Lower lobe of right lung (tissue), 2 donors: ENCODE results near the gene IFIT1B. TPM values are rescaled to one million over a fixed set of nuclear protein-coding genes. Genes with fewer than 3 reads are reported as not detected.

Experiments
- ATAC-seq, 2 donors: fragments of 200-7000 bp; cut with Tn5 transposase; one replicate each; pipeline ENCODE4 v1.9.1; 2020 to 2022; ENCODE audit warnings: mild to moderate bottlenecking in 2 of 2, moderate library complexity in 2 of 2
- DNase-seq: peaks from one replicate; pipeline ENCODE4 v3.0.0-alpha.2; 2020
- H3K27ac ChIP-seq: fragments of 200-600 bp; one replicate; pipeline ENCODE4 v1.8.0; 2022
- H3K27me3 ChIP-seq: fragments of 200-600 bp; one replicate; pipeline ENCODE4 v1.8.0; 2022; ENCODE audit warnings: low read depth
- H3K36me3 ChIP-seq: fragments of 200-600 bp; one replicate; pipeline ENCODE4 v1.8.0; 2022; ENCODE audit warnings: mild to moderate bottlenecking
- H3K4me1 ChIP-seq: fragments of 200-600 bp; one replicate; pipeline ENCODE4 v1.8.0; 2022
- H3K4me3 ChIP-seq: fragments of 200-600 bp; one replicate; pipeline ENCODE4 v1.8.0; 2022; ENCODE audit warnings: mild to moderate bottlenecking
- H3K9me3 ChIP-seq: fragments of 200-600 bp; one replicate; pipeline ENCODE4 v1.8.0; 2022
- intact Hi-C: fragments of 100-400 bp; cut with DNase I; formaldehyde crosslinking; loops from one replicate; pipeline ENCODE4 v1.11.0; 2022
- total RNA-seq: library from RNA; stranded (reverse); fragmentation: NEBNext Ultra II Directional; extraction: Animal tissue kit (Norgen Biotek cat#: 25700); gene quantifications from one replicate; pipeline ENCODE4 v1.2.1, GENCODE V29; 2021
- TF ChIP-seq, protein P1 (sequence below): fragments of 200-600 bp; IDR thresholded peaks from one replicate; pipeline ENCODE4 v1.8.0; 2022; ENCODE audit warnings: antibody characterized with exemption, mild to moderate bottlenecking
- donor health status: DM: no; HTN: yes; CAD: no; lungs with severe emphysema.

Gene IFIT1B
- total RNA-seq, 1 donor from 2014 or later: not detected

DNA sequence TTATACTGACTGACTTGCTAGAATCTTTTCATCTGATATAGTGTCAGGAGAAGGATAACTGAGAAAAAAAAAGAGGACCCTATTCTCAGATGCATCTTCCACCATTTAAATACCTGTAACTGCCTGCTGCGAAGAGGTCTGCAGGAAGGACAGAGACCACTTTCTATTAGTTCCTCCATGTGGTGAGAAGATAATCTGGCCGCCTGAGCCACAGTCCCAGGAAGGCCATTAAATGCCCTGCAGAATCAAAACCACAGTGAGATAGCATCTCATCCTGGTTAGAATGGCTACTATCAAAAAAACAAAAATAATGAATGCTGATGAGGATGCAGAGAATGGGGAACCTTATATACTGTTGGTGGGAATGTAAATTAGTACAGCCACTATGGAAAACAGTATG, 19.9 kb upstream of the IFIT1B start:
- TF ChIP-seq, protein P1, sequence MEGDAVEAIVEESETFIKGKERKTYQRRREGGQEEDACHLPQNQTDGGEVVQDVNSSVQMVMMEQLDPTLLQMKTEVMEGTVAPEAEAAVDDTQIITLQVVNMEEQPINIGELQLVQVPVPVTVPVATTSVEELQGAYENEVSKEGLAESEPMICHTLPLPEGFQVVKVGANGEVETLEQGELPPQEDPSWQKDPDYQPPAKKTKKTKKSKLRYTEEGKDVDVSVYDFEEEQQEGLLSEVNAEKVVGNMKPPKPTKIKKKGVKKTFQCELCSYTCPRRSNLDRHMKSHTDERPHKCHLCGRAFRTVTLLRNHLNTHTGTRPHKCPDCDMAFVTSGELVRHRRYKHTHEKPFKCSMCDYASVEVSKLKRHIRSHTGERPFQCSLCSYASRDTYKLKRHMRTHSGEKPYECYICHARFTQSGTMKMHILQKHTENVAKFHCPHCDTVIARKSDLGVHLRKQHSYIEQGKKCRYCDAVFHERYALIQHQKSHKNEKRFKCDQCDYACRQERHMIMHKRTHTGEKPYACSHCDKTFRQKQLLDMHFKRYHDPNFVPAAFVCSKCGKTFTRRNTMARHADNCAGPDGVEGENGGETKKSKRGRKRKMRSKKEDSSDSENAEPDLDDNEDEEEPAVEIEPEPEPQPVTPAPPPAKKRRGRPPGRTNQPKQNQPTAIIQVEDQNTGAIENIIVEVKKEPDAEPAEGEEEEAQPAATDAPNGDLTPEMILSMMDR: no peak
- no peaks in the 10 kb centered on the region for H3K27me3 ChIP-seq
- no peaks in the 10 kb centered on the region for H3K9me3 ChIP-seq
- H3K4me1 ChIP-seq: no peaks in the 10 kb centered on the region
- no peak for ATAC-seq
- no peak overlapping the region for H3K27ac ChIP-seq
- H3K36me3 ChIP-seq: no peaks in the 10 kb centered on the region
- H3K4me3 ChIP-seq: no peak overlapping the region
- intact Hi-C loops: no loop called here
- no peak for DNase-seq

DNA sequence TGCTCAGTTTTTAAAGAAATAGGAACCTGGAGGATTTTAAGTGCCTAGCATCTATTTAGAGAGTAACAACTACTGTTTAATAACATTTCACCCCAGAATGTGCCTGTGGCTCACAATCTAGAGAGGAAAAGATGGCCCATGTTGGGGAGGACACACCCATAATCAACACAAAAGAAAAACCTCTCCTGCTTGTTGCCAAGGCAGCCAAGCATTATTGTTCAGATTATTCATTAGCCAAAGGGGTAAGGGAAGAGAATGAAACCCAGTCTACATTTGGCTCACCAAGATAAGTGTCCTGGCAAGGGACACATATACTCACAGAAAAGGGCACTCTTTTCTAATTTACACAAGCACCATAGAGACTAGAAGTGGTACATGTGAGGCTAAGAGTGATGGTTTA, 17.7 kb upstream of the IFIT1B start:
- DNase-seq: no peak
- H3K36me3 ChIP-seq: no peaks in the 10 kb centered on the region
- H3K4me1 ChIP-seq: no peaks in the 10 kb centered on the region
- no peaks in the 10 kb centered on the region for H3K9me3 ChIP-seq
- TF ChIP-seq, protein P1: no peak
- H3K27me3 ChIP-seq: no peaks in the 10 kb centered on the region
- H3K4me3 ChIP-seq: no peak overlapping the region
- no peak for ATAC-seq
- intact Hi-C loops: no loop called here
- no peak overlapping the region for H3K27ac ChIP-seq

DNA sequence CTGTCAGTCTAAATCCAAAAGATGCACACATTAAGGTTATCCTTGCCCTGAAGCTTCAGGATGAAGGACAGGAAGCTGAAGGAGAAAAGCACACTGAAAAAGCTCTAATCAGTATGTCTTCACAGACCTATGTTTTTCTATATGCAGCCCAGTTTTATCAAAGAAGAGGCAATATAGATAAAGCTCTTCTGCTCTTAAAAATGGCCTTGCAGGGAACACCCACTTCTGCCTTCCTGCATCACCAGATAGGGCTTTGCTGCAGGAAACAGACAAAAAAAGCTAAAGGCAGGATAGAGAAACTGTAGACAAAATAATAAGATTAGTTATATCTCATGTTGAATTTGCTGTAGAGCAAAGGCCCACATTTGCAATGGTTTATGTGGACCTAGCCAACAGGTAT, 14.9 kb upstream of the IFIT1B start:
- Histone ChIP-seq H3K9me3 (no peaks in the 10 kb centered on the region), H3K4me1 (peaks cover 6% of the 10 kb centered on the region), H3K36me3 (no peaks in the 10 kb centered on the region), H3K27ac (no peak overlapping the region), H3K27me3 (no peaks in the 10 kb centered on the region), H3K4me3 (no peak overlapping the region)
- intact Hi-C loops: no loop called here
- ATAC-seq (no peak), DNase-seq (no peak)
- TF ChIP-seq, protein P1: no peak

DNA sequence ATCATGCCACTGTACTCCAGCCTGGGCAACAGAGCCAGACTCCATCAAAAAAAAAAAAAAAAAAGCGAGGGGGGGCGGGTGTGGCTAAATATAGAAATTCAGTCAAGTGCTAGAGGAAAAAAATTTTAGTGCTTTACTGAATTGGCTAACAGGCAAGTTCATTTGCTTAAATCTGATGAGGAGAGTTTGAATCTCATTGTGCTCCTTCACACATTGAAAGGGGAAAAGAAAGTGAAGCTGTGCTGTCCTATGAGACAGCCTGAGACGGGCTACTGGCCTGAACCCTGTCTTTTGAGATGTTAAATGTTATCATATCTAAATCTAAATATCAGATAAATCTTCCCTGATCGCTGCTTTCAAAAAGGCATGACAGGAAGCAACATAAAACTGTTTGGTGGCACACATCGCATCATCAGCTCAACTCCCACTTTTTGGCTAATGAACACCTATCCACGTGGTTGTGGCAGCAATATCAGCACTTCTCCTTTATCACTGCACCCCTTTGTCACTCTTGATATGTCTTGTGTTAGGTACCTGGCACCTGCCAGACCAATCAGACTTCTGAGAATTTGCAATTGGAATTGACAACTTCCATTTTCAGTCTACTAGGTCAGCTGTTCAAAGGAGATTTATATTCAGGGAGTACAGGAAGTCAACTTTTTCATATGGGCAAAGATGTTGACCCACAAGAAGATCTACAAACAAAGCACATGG, 14.0 kb upstream of the IFIT1B start:
- Histone ChIP-seq H3K36me3 (no peaks in the 10 kb centered on the region), H3K4me1 (peaks cover 13% of the 10 kb centered on the region), H3K4me3 (no peak overlapping the region), H3K27ac (no peak overlapping the region), H3K27me3 (no peaks in the 10 kb centered on the region), H3K9me3 (no peaks in the 10 kb centered on the region)
- TF ChIP-seq, protein P1: no peak
- ATAC-seq (no peak), DNase-seq (no peak)
- intact Hi-C loops: no loop called here

DNA sequence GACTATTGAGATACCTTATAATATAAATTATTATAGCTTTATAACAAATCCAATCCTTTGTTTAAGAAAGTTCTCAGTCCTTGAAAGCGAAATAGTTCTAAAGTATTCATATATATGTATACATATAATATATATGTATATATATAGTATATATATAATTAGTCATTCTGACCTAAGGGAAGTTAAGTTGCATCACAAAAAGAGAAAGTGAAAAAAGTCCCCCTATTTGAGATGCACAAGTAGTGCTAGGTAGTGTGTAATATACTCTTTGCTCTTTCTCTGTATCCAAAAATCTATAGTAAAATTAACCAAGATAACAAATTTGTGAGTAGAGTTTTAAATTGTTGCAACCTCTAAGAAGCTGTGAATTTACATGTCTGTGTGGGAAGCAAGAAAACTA, 13.3 kb upstream of the IFIT1B start:
- H3K4me1 ChIP-seq: peaks cover 19% of the 10 kb centered on the region
- H3K27me3 ChIP-seq: no peaks in the 10 kb centered on the region
- no peak for DNase-seq
- H3K9me3 ChIP-seq: no peaks in the 10 kb centered on the region
- ATAC-seq: no peak
- no peak overlapping the region for H3K27ac ChIP-seq
- TF ChIP-seq, protein P1: no peak
- no peak overlapping the region for H3K4me3 ChIP-seq
- H3K36me3 ChIP-seq: no peaks in the 10 kb centered on the region
- intact Hi-C loops: no loop called here
